GM13976 (cell line): ENCODE measurements around the gene UCHL1.
"Not testable (repeated sequence)": the region's sequence is repeated elsewhere in the genome, so short reads cannot be mapped to it uniquely, and the experiment has no call there.

Experiments used
- DNase-seq: peaks from one replicate; pipeline ENCODE4 v3.0.0; 2012; ENCODE audit warnings: low spot score
- in situ Hi-C: fragments of 300-500 bp; cut with MboI; formaldehyde crosslinking; loops from one replicate; pipeline ENCODE4 v1.12.0; 2022; ENCODE audit warnings: low sequenced_read_pairs, mixed read lengths, inconsistent platforms; ENCODE audit not compliant: unreplicated experiment
- TF ChIP-seq, protein P1 (sequence below): IDR thresholded peaks from 2 replicates; pipeline ENCODE4 v1.5.1; 2012; ENCODE audit warnings: borderline replicate concordance, mild to moderate bottlenecking; ENCODE audit not compliant: insufficient read depth; ENCODE audit errors: extremely low read depth, missing control alignments, control extremely low read depth

Gene UCHL1

DNA sequence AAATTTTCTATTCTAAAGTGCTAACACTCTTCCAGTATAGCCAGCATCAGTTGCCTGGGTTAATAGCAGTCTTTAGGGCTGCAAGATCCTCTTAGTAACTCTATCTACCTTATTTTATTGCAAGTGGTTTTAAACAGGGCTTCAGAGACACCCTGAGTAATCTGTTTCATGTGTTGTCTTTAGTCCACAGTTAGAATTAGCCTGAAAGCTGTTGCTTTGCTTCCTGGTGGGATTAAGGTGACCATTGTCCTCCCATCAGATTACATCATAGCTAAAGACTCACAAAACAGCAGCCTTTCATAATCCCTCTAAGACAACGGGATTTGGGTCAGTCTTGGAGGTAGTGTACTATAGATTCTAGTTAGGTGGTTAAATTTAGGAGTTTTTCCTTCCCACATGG is 7.5 kb downstream of the UCHL1 start:
- no peak for DNase-seq
- in situ Hi-C loops = no loop called here
- TF ChIP-seq, protein P1, sequence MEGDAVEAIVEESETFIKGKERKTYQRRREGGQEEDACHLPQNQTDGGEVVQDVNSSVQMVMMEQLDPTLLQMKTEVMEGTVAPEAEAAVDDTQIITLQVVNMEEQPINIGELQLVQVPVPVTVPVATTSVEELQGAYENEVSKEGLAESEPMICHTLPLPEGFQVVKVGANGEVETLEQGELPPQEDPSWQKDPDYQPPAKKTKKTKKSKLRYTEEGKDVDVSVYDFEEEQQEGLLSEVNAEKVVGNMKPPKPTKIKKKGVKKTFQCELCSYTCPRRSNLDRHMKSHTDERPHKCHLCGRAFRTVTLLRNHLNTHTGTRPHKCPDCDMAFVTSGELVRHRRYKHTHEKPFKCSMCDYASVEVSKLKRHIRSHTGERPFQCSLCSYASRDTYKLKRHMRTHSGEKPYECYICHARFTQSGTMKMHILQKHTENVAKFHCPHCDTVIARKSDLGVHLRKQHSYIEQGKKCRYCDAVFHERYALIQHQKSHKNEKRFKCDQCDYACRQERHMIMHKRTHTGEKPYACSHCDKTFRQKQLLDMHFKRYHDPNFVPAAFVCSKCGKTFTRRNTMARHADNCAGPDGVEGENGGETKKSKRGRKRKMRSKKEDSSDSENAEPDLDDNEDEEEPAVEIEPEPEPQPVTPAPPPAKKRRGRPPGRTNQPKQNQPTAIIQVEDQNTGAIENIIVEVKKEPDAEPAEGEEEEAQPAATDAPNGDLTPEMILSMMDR = no peak

DNA sequence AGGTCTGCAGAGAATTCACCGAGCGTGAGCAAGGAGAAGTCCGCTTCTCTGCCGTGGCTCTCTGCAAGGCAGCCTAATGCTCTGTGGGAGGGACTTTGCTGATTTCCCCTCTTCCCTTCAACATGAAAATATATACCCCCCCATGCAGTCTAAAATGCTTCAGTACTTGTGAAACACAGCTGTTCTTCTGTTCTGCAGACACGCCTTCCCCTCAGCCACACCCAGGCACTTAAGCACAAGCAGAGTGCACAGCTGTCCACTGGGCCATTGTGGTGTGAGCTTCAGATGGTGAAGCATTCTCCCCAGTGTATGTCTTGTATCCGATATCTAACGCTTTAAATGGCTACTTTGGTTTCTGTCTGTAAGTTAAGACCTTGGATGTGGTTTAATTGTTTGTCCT is 11.3 kb downstream of the UCHL1 start:
- TF ChIP-seq, protein P1 = no peak
- in situ Hi-C loops = no loop called here
- DNase-seq = no peak

DNA sequence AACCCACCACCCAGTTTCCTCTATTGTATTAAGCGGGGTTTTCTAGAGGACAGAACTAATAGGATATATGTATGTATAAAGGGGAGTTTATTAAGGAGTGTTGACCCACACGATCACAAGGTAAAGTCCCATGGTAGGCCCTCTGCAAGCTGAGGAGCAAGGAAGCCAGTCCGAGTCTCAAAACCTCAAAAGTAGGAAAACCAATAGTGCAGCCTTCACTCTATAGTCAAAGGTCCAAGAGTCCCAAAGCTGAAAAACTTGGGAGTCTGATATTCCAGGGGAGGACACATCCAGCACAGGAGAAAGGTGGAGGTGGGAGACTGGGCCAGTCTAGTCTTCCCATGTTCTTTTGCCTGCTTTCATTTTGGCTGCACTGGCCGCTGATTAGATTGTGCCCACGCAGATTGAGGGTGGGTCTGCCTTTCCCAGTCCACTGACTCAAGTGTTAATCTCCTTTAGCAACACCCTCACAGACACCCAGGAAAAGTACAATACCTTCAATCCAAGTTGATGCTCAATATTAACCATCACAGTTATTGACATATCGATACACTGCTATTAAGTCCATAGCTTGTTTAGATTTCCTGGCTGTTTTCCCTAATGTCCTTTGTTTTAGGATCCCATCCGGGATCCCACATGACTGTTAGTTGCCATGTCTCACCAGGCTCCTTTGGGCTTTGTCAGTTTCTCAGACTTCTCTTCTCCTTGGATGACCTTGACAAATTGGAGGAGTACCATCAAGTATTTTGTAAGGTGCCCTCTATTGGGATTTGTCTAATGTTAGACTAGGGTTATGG is 12.2 kb downstream of the UCHL1 start:
- in situ Hi-C loops = no loop called here
- DNase-seq = no peak
- TF ChIP-seq, protein P1 = no peak

DNA sequence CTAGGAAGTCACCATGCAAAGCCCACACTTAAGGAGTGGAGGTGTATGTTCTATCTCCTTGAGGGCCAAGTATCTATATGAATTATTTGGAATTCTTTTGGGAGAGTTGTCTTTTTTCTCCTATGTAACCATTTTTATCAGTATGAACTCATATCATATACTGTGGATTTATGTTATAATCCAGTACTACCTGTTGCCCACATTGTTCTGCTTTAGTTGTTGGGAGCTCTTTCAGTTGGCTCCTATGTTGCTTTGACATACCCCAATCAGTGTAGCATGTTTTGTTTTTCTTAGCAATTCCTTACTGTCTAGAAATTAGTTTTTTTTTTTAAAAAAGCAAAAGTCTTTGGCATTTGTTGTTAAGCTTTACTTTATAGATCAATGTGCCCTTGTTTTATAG is 13.0 kb downstream of the UCHL1 start:
- TF ChIP-seq, protein P1 = no peak

DNA sequence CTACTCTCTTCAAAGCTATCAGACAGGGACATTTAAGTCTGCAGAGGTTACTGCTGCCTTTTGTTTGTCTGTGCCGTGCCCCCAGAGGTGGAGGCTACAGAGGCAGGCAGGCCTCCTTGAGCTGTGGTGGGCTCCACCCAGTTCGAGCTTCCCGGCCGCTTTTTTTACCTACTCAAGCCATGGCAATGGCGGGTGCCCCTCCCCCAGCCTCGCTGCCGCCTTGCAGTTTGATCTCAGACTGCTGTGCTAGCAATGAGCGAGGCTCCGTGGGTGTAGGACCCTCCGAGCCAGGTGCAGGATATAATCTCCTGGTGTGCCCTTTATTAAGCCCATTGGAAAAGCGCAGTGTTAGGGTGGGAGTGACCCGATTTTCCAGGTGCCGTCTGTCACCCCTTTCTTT is 19.2 kb downstream of the UCHL1 start:
- in situ Hi-C loops = loop anchor here (25.0 kb wide), 1 partner anchor 611 kb away; no protein-coding TSS in a partner anchor
- DNase-seq = not testable (repeated sequence)

More for the DNA sequence above, 13.0 kb downstream of the UCHL1 start:
- in situ Hi-C loops = no loop called here
- DNase-seq = no peak

DNA sequence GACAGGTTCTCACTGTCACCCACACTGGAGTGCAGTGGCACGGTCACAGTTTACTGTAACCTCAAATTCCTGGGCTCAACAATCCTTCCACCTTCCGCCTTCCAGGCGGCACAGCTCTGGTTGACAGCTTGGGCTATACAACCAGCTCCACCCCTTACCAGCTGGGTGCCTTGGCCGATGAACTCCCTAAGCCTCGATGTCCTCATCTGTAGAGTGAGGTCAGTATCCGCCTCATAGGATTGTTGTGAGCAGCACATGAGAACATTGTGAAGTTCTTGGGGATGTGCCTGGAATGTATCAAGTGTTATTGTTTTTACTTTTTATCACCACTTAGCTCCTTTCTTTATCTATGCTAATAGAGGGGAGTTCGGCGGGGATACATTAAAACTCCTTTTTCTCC is 23.3 kb downstream of the UCHL1 start:
- DNase-seq = no peak
- TF ChIP-seq, protein P1 = no peak
- in situ Hi-C loops = loop anchor here (10.0 to 25.0 kb wide), 2 partner anchors 385 to 607 kb away; no protein-coding TSS in a partner anchor

DNA sequence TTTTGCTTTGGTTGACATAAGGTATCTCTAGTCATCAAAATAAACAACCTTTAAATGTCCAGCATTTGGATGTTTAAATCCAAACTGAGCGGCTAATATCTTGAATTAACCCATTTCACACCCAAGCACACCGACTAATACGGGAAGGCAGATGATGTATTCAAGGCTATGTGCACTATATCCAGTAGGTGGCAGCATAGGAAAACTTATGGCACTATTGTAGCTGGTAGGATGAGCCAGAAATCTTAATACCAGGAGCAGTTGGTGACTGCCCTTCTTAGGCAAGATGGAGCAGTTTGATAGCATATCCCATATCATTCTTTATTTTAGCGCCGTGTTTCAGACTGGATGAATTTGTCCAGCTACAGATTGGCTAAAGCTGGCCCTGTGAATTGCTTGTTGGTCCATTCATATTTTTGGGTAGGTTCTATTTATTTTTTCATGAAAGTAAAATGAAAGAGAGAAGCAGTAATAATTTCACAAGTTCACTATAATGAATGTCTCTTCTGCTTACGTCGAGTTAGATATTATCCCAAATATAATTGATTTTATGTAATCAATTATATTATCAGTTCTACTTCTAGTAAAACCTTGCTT is 24.4 kb downstream of the UCHL1 start:
- TF ChIP-seq, protein P1 = peak; percentile 85
- in situ Hi-C loops = loop anchor here (10.0 to 25.0 kb wide), 2 partner anchors 384 to 606 kb away; no protein-coding TSS in a partner anchor
- DNase-seq = peak; percentile 78
